WTC11 (cell line): Measurements from ENCODE around the gene THSD7B.

Experiments used
- TEAD4 ChIP-seq: sonication (generic); formaldehyde crosslinking; IDR thresholded peaks from 2 replicates; pipeline ENCODE4 v1.8.0; 2022; ENCODE audit warnings: mild to moderate bottlenecking, missing genetic modification reagents
- ZBTB43 ChIP-seq: sonication (generic); formaldehyde crosslinking; IDR thresholded peaks from 2 replicates; pipeline ENCODE4 v1.8.1; 2023; ENCODE audit warnings: mild to moderate bottlenecking, missing genetic modification reagents
- ZNF416 ChIP-seq: fragments of 250-450 bp; sonication (Bioruptor Pico); IDR thresholded peaks from 2 replicates; pipeline ENCODE4 v1.9.0; 2021; ENCODE audit warnings: mild to moderate bottlenecking, inconsistent platforms

GRCh38 chr2:137123226-137123625 is 357.9 kb downstream of the THSD7B start:
- TF ChIP-seq TEAD4 (CRISPR knock-in tag), result no peak
- no peak for TF ChIP-seq ZBTB43 (CRISPR knock-in tag)
- no peak for TF ChIP-seq ZNF416 (CRISPR knock-in tag)
